Psoas muscle (tissue), 8 donors: Measurements from ENCODE around the gene LPA. TPM values are rescaled to one million over a fixed set of nuclear protein-coding genes. Genes with fewer than 3 reads are reported as not detected.
"Not testable (repeated sequence)": the region's sequence is repeated elsewhere in the genome, so short reads cannot be mapped to it uniquely, and the experiment has no call there.

Source experiments
- ATAC-seq, 4 donors: fragments of 200-7000 bp; cut with Tn5 transposase; one replicate each; pipeline ENCODE4 v1.9.1; 2020; ENCODE audit warnings: moderate library complexity in 3 of 4, mild to moderate bottlenecking in 2 of 4
- DNase-seq, 2 donors: peaks; one replicate each; pipeline ENCODE4 v3.0.0-alpha.2; 2020
- H3K27ac ChIP-seq: fragments of 200-600 bp; one replicate; pipeline ENCODE4 v1.8.0; 2022
- H3K27me3 ChIP-seq, 3 donors: fragments of 200-600 bp in 1 of 3; one replicate each; pipeline versions ENCODE4 v1.6.1 to v1.8.0; 2013 to 2022; ENCODE audit warnings: low read length in 2 of 3, mild to moderate bottlenecking in 2 of 3, moderate library complexity in 1 of 3; ENCODE audit not compliant: insufficient read depth in 3 of 3
- H3K36me3 ChIP-seq, 2 donors: fragments of 200-600 bp in 1 of 2; one replicate each; pipeline versions ENCODE4 v1.6.1 to v1.8.0; 2013 to 2022; ENCODE audit warnings: low read depth in 1 of 2, mild to moderate bottlenecking in 1 of 2, moderate library complexity in 1 of 2; ENCODE audit not compliant: insufficient read depth in 1 of 2
- H3K4me1 ChIP-seq: fragments of 200-600 bp; one replicate; pipeline ENCODE4 v1.8.0; 2022
- H3K4me3 ChIP-seq: fragments of 200-600 bp; one replicate; pipeline ENCODE4 v1.8.0; 2022; ENCODE audit warnings: mild to moderate bottlenecking
- H3K9me3 ChIP-seq: fragments of 200-600 bp; one replicate; pipeline ENCODE4 v1.8.0; 2022
- WGBS, 3 donors: extraction: QIAGEN DNeasy Blood & Tissue Kit; methylation state at CpG; one replicate each; pipeline versions ENCODE4 v1.1.6 to v1.1.7; 2013; 5-methylcytosine and 5-hydroxymethylcytosine counted together
- intact Hi-C, 2 donors: fragments of 100-400 bp; cut with DNase I; formaldehyde crosslinking; loops; one replicate each; pipeline versions ENCODE4 v1.11.0 to v1.14.2; 2022
- long read RNA-seq, 2 donors: library from polyadenylated mRNA; unstranded; transcript quantifications; one replicate each; pipeline ENCODE4 v2.0.0, GENCODE V29; 2021
- polyA plus RNA-seq, 3 donors: library from polyadenylated mRNA; stranded (reverse); fragments of 200-250 nt; gene quantifications; one replicate each; pipeline ENCODE4 v1.2.3, GENCODE V29; 2013
- total RNA-seq, 4 donors: library from RNA; stranded (reverse); fragmentation: NEBNext Ultra II Directional in 2 of 4; extraction: Animal tissue kit (Norgen Biotek cat#: 25700) in 2 of 4; gene quantifications; one replicate each; pipeline versions ENCODE4 v1.2.1 to v1.2.4, GENCODE V29; 2021 to 2023
- TF ChIP-seq, protein P1 (sequence below): fragments of 200-600 bp; IDR thresholded peaks from one replicate; pipeline ENCODE4 v1.8.0; 2022; ENCODE audit warnings: antibody characterized with exemption
- donor health status: healthy with polysubstance abuse.
- donor health status: DM: no; HTN: no; CAD: no; lungs with moderate emphysema.
- donor health status: Bipolar disorder and iron deficiency.
- donor health status: healthy.
- donor health status: DM: yes; HTN: yes; CAD: no.
- donor health status: DM: no; HTN: no; CAD: no.
- donor health status: DM: no; HTN: no; CAD: no.
- donor health status: DM: yes; HTN: yes; CAD: no.

Gene LPA, protein sequence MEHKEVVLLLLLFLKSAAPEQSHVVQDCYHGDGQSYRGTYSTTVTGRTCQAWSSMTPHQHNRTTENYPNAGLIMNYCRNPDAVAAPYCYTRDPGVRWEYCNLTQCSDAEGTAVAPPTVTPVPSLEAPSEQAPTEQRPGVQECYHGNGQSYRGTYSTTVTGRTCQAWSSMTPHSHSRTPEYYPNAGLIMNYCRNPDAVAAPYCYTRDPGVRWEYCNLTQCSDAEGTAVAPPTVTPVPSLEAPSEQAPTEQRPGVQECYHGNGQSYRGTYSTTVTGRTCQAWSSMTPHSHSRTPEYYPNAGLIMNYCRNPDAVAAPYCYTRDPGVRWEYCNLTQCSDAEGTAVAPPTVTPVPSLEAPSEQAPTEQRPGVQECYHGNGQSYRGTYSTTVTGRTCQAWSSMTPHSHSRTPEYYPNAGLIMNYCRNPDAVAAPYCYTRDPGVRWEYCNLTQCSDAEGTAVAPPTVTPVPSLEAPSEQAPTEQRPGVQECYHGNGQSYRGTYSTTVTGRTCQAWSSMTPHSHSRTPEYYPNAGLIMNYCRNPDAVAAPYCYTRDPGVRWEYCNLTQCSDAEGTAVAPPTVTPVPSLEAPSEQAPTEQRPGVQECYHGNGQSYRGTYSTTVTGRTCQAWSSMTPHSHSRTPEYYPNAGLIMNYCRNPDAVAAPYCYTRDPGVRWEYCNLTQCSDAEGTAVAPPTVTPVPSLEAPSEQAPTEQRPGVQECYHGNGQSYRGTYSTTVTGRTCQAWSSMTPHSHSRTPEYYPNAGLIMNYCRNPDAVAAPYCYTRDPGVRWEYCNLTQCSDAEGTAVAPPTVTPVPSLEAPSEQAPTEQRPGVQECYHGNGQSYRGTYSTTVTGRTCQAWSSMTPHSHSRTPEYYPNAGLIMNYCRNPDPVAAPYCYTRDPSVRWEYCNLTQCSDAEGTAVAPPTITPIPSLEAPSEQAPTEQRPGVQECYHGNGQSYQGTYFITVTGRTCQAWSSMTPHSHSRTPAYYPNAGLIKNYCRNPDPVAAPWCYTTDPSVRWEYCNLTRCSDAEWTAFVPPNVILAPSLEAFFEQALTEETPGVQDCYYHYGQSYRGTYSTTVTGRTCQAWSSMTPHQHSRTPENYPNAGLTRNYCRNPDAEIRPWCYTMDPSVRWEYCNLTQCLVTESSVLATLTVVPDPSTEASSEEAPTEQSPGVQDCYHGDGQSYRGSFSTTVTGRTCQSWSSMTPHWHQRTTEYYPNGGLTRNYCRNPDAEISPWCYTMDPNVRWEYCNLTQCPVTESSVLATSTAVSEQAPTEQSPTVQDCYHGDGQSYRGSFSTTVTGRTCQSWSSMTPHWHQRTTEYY (N-terminal part only)
- under 1 TPM in 1 of 4 donors, not detected in 3; 0.17 TPM for total RNA-seq
- not detected for polyA plus RNA-seq
- long read RNA-seq, donor 1 = 0 reads
- long read RNA-seq, donor 2 = 0 reads

DNA sequence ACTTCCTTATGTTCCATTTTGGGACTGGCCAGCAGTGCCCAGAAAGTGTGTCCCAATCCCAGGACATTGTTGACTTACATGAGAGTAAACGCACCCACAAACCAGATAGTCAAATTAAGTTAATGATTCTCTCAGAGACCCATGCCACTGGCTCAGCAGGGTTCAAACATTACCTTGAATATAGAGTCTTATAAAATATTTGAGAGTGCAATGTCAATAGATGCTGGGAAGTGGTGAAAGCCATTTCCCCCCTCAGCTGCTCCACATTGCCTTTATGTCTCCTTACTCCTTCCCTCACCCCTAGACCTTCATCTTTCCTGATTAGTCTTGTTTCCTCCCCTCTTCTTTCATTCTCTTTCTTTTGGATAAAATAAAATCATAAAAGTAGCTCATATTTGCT, at the start of gene LPA:
LPA (minus strand) TSS at position 78 of the 400 bp plus-strand sequence; CDS start at position 17, 61 bp downstream.
- H3K4me3 ChIP-seq, H3K9me3 ChIP-seq, H3K36me3 ChIP-seq, intact Hi-C loops, H3K4me1 ChIP-seq, H3K27me3 ChIP-seq, DNase-seq, ATAC-seq, H3K27ac ChIP-seq: not testable (repeated sequence)
- WGBS, 3 donors = 90 to 100% (median 91%) methylated on average over 1 of the region's 1 CpG

DNA sequence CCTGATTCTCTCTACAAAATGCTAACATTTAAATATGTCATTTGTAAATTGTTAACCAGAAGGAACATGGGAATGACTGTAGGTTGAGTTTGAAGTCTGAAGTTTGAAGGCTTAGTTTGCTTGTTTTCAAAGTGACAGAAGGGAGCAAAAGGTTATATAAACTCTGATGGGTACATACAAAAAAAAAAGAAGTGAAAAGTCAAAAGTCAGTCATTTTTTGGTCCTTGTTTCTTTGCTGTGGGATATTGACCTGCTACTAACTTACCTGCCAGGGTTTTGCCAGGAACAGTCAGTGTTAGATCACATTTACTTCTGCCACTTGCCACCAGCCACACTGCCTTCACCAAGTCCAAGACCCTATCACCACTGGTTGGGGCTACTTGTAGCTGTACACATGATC, 44.9 kb upstream of the LPA start:
- H3K9me3 ChIP-seq, H3K4me1 ChIP-seq, H3K4me3 ChIP-seq, DNase-seq, ATAC-seq, H3K27ac ChIP-seq, H3K36me3 ChIP-seq, intact Hi-C loops, H3K27me3 ChIP-seq: not testable (repeated sequence)

DNA sequence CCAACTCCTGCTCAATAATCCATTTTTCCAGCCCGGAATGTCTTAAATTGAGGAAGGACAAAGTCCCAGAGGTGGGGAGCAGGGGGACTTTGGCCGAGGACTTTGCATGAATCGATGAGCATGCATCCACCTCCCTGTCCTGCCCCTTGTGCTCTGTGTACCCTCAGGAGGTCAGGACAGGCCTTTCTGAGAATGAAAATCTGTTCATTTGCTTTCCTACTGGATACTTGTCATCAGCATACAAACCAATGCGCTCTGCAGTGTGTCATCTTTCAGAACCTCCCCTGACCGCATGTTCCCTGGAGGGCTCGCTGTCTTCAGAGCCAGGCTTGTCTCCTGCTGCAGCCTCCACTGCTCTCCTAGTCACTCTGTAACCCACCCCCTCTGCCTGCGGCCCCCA, 40.6 kb upstream of the LPA start:
- WGBS, 3 donors = 61 to 87% (median 66%) methylated on average over 7 of the region's 7 CpGs
- not testable (repeated sequence) for H3K27me3 ChIP-seq

DNA sequence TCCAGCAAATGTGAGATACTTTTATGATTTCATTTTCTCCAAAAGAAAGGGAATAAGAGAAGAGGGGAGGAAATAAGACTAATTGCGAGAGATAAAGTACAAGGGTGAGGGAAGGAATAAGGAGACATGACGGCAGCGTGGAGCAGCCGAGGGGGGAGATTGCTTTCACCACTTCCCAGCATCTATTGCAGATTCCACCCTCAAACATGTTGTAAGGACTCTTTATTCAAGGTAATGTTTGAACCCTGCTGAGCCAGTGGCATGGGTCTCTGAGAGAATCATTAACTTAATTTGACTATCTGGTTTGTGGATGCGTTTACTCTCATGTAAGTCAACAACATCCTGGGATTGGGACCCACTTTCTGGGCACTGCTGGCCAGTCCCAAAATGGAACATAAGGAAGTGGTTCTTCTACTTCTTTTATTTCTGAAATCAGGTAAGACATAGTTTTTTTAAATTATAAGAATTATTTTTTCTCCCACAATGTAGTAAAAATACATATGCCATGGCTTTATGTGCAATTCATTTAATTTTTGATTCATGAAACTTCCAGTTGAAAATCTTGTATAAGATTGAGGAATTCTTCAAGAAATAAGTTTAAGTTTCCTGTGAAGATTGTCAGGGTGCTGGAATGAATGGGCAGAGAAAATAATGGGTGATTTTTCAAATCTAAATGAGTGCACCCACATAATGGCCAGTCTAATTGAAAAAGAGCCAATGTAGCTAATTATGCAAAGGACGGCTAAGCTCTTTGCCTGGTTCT, 38.0 kb upstream of the LPA start, which contains the start of gene PLG:
PLG (plus strand) TSS at position 327 of the 763 bp plus-strand sequence; CDS start at position 388, 61 bp downstream.
- H3K36me3 ChIP-seq, H3K4me1 ChIP-seq, H3K9me3 ChIP-seq, H3K27me3 ChIP-seq, H3K27ac ChIP-seq, intact Hi-C loops, DNase-seq, H3K4me3 ChIP-seq, ATAC-seq: not testable (repeated sequence)
- WGBS, 3 donors = 90 to 95% (median 94%) methylated on average over 6 of the region's 6 CpGs

More for the DNA sequence above, 40.6 kb upstream of the LPA start:
- H3K4me1 ChIP-seq, H3K9me3 ChIP-seq, DNase-seq, H3K36me3 ChIP-seq, ATAC-seq, H3K4me3 ChIP-seq, H3K27ac ChIP-seq, intact Hi-C loops: not testable (repeated sequence)

DNA sequence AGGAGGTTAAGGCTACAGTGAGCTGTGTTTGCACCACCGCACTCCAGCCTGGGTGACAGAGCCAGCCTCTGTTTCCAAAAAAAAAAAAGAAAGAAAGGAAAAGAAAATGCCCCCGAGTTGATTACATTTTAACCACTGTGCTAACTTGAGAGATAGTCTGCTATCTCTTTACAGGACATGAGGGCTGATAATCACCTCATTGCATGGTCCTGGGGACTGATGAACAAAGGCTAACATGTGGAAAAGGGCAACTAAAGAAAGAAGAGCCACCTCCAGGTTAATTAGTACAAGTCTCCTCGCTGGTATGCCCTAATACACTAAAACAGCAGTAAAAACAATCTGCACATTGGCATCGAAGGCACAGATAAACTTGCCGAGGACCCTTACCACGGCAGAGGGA, 33.8 kb upstream of the LPA start:
- 79 to 84% (median 81%) methylated on average over 6 of the region's 6 CpGs for WGBS, 3 donors
- Histone ChIP-seq H3K4me3 (no peak overlapping the region), H3K27ac (no peak overlapping the region), H3K4me1 (no peaks in the 10 kb centered on the region), H3K9me3 (no peaks in the 10 kb centered on the region), H3K27me3 (no peaks in the 10 kb centered on the region), H3K36me3 (no peaks in the 10 kb centered on the region)
- ATAC-seq (no peak), DNase-seq (no peak)
- intact Hi-C loops = no loop called here
- TF ChIP-seq, protein P1, sequence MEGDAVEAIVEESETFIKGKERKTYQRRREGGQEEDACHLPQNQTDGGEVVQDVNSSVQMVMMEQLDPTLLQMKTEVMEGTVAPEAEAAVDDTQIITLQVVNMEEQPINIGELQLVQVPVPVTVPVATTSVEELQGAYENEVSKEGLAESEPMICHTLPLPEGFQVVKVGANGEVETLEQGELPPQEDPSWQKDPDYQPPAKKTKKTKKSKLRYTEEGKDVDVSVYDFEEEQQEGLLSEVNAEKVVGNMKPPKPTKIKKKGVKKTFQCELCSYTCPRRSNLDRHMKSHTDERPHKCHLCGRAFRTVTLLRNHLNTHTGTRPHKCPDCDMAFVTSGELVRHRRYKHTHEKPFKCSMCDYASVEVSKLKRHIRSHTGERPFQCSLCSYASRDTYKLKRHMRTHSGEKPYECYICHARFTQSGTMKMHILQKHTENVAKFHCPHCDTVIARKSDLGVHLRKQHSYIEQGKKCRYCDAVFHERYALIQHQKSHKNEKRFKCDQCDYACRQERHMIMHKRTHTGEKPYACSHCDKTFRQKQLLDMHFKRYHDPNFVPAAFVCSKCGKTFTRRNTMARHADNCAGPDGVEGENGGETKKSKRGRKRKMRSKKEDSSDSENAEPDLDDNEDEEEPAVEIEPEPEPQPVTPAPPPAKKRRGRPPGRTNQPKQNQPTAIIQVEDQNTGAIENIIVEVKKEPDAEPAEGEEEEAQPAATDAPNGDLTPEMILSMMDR = no peak

DNA sequence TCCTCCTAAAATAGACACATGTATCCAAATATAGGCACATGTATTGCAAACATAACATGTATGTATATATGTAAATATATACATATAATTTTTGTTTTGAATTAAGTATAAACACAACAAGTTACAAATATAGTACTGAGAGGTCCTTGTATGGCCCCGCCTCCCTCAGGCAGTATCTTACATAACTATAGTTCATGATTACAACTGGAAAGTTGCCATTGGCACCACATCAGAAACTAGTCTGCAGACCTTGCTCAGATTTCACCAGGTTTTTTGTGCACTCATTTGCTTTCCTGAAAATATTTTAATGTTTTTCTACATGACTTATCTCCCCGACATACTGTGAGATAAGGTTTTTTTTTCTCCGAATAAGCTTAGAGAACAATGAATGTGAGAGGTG, 32.8 kb upstream of the LPA start:
- WGBS, 3 donors = 72 to 79% (median 78%) methylated on average over 3 of the region's 3 CpGs
- DNase-seq, H3K9me3 ChIP-seq: not testable (repeated sequence)

DNA sequence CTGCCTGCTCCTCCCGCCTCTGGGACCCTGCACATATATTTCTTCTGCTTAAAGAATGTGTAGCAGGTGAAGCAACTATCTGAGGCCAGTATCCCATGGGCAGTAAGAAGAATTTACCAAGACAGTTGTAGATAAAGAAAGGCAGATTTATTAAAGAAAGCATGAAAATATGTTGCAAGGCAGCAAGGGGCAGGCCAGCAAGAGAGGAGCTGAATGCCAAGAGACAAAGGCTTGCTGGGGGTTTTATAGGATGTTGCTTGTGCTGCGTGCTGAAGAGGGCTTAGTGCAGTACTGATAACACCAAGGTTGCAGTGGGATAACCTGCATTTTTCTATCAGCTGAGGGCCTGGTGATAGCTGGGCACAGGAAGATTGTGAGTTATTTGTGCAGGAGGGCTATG, 31.5 kb upstream of the LPA start:
- ATAC-seq, H3K27ac ChIP-seq, H3K36me3 ChIP-seq, H3K4me1 ChIP-seq, DNase-seq, H3K9me3 ChIP-seq, intact Hi-C loops, H3K27me3 ChIP-seq, H3K4me3 ChIP-seq: not testable (repeated sequence)
- WGBS, 3 donors = 68 to 79% (median 70%) methylated on average over 2 of the region's 2 CpGs

More for the DNA sequence above, 32.8 kb upstream of the LPA start:
- H3K27me3 ChIP-seq, H3K36me3 ChIP-seq, H3K27ac ChIP-seq, intact Hi-C loops, H3K4me3 ChIP-seq, ATAC-seq, H3K4me1 ChIP-seq: not testable (repeated sequence)

DNA sequence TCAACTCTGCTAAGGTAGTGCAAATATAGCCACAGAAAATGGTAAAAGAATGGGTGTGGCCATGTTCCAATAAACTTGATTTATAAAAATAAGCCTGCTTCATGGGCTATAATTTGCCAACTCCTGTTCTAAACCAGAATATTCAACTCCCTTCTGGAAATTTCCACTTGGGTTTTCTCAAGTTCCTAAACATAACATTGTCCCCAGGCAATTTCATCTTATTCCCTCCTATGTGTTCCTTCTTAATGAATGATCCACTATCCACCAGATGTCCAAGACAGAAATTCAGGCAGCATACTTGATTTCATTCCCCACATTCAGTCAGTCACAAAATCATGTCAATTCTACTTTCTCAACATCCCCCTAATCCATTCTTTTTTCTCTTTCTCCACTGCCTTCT, 30.9 kb upstream of the LPA start:
- H3K27me3 ChIP-seq, intact Hi-C loops, ATAC-seq, H3K9me3 ChIP-seq, H3K27ac ChIP-seq, DNase-seq, H3K4me1 ChIP-seq, H3K4me3 ChIP-seq, H3K36me3 ChIP-seq: not testable (repeated sequence)
